Suprapubic skin (tissue), 4 donors: ENCODE measurements around the gene TMEM145.

Source experiments
- EP300 ChIP-seq: sonication (generic); formaldehyde crosslinking; IDR thresholded peaks from one replicate; pipeline ENCODE4 v1.6.1; 2017; ENCODE audit warnings: antibody characterized with exemption
- POLR2A ChIP-seq, 2 donors: fragments of 450-650 bp; IDR thresholded peaks; one replicate each; pipeline ENCODE4 v1.6.1; 2017; ENCODE audit warnings: antibody characterized with exemption in 2 of 2, mild to moderate bottlenecking in 2 of 2, moderate library complexity in 2 of 2
- POLR2AphosphoS5 ChIP-seq, 3 donors: sonication (generic); formaldehyde crosslinking; IDR thresholded peaks; one replicate each; pipeline ENCODE4 v1.6.1; 2017; ENCODE audit warnings: antibody characterized with exemption in 3 of 3
- TF ChIP-seq, protein P1 (sequence below), 2 donors: fragments of 200-600 bp in 1 of 2; fragments of 450-650 bp in 1 of 2; sonication (generic) in 1 of 2; IDR thresholded peaks; one replicate each; pipeline ENCODE4 v1.5.1; 2016 to 2019; ENCODE audit warnings: antibody characterized with exemption in 2 of 2, mild to moderate bottlenecking in 1 of 2, moderate library complexity in 1 of 2

DNA sequence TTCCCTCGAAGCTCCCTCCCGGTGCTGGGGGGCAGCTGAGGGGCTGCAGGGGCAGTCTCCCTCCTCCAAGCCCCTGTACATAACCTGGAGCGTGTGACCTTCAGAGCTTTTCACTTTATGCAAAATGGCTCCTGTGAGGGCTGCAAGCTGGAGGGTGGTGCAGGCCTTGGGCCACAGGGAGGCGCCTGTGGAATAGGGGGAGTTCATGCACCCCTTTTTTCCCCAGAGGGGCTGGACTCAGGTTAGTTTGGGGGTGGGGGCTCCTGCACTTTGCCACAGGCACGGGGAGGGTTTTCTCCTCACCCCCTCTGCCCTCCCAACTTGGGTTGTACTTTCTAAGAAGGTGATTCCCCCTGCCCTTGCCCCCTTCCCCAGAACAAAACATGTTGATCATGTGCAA, 17.8 kb upstream of the TMEM145 start:
- TF ChIP-seq, protein P1, sequence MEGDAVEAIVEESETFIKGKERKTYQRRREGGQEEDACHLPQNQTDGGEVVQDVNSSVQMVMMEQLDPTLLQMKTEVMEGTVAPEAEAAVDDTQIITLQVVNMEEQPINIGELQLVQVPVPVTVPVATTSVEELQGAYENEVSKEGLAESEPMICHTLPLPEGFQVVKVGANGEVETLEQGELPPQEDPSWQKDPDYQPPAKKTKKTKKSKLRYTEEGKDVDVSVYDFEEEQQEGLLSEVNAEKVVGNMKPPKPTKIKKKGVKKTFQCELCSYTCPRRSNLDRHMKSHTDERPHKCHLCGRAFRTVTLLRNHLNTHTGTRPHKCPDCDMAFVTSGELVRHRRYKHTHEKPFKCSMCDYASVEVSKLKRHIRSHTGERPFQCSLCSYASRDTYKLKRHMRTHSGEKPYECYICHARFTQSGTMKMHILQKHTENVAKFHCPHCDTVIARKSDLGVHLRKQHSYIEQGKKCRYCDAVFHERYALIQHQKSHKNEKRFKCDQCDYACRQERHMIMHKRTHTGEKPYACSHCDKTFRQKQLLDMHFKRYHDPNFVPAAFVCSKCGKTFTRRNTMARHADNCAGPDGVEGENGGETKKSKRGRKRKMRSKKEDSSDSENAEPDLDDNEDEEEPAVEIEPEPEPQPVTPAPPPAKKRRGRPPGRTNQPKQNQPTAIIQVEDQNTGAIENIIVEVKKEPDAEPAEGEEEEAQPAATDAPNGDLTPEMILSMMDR (IDR thresholded peaks at IDR 0.05) = no peak
- TF ChIP-seq POLR2AphosphoS5 (IDR thresholded peaks at IDR 0.05) (no peak), POLR2A (IDR thresholded peaks at IDR 0.05) (no peak), EP300 (no peak)
